Jurkat, Clone E6-1 (cell line): Measurements from ENCODE around the gene DAG1.
"Not testable (repeated sequence)": the region's sequence is repeated elsewhere in the genome, so short reads cannot be mapped to it uniquely, and the experiment has no call there.

Experiments
- DNase-seq: peaks from one replicate; pipeline ENCODE4 v3.0.0-alpha.2; 2011; ENCODE audit warnings: low read depth, low spot score
- H3K4me3 ChIP-seq: 2 replicates; pipeline ENCODE4 v1.5.1; 2011; ENCODE audit warnings: mild to moderate bottlenecking, low read length, control low read depth, moderate library complexity

DAG1 gene

DNA sequence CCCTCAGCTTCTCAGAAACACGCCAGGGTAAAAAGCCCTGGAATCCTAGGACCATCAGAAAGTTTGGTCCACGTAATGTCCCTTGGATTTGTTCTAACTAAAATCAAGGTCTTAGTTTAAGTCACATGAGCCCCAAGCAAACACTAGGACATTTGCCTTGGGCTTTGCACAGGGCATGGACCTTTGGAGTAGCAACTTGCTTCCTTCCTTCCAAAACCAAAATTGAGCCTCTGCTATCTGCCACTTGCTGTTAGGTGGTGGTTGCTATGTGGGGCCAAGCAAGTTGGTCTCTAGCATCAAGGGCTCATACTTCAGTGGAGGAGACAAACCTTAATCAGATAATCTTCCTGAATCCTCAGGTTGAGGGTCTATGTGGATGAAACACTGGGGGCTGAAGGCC, 4.0 kb upstream of the DAG1 start:
- DNase-seq: no peak
- no peak overlapping the region for H3K4me3 ChIP-seq

GRCh38 chr3:49469037-49469935, 781 bp upstream of the DAG1 start:
- no peak for DNase-seq
- H3K4me3 ChIP-seq: peak overlapping the region; percentile 76

DNA sequence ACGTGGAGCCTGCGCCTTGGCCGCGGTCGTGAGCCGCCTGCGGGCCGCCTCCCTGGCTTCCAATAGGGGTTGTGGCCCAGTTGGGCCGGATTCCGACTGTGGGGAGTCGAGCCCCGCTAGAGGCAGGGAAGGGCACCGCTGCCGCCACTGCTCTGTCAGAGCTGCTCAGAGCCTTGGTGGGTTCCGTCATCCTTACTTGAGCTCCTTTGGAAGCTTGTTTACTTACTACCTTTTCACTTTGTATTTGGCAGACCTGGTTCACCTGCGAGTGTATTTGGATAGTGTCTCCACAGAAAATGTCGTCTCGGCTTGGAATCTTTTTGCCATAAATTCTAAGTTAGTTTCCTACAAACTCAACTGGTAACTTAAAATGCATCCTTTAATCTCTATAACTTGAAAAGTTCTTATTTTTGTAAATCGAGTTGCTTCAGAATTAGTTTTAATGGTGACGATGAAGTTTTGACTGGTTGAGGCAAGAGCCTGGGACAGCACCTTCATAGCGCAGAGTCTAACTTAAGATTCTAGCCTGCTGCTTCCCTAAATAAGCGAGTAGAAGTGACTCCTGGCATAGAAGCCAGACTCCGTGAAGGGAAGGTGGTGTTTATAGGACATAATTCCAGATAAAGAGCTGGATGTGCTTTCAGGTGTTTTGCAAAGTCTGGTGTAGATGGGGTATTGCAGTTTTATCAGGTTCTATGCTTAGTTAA, 800 bp downstream of the DAG1 start:
- peak overlapping the region; percentile 87 for H3K4me3 ChIP-seq
- no peak for DNase-seq

DNA sequence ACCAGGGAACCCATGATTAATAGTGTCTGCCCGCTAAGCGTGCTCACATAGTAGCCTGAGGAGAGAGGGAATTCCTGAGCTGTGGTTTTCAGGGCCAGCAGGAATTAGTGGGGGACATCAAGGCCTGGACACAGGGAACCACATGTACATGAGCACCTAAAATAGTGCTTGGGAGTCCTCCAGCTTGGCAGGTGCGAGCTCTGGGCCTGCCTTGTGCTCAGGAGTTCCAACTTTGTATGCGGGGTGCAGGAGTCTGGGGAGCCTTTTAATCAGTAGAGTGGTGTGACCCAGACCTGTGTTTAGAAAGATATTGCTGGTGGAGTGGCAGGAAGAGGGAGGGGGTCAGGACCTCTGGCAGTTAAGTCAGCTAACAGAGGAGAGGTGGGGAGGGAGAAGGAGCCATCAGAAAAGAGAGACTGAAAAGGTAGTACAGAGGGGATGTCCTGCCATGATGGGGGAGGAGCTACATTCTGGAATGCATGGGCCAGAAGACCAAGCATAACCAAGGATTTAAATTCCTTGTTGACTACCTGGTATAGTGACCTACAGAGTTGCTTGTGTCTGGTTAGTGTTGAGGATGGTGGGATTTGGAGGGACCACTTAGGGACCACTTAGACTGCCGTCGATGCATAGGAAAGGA, 1.9 kb downstream of the DAG1 start:
- no peak overlapping the region for H3K4me3 ChIP-seq

GRCh38 chr3:49476563-49476962, 6.5 kb downstream of the DAG1 start:
- H3K4me3 ChIP-seq: no peak overlapping the region
- peak; percentile 18 for DNase-seq

More for the DNA sequence above, 1.9 kb downstream of the DAG1 start:
- no peak for DNase-seq

GRCh38 chr3:49482766-49483165, 12.7 kb downstream of the DAG1 start:
- DNase-seq: no peak
- H3K4me3 ChIP-seq: no peak overlapping the region

DNA sequence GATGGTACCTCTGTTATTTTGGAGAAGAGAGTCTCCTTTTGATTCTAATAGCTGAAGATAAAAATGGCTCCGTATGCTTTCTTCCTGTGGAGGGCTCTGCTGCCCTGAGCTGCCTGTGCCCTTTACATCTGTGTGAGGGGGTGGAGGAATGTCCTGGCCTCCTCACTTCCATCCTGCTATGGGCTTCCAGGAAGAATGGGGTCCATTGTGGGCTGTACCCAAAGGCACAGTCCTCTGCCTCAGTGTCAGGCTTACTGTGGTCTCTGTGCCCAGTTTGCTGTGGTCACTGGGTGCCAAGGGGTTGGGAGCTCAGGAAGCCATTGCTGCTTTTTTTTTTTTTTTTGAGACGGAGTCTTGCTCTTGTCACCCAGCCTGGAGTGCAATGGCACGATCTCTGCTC, 14.4 kb downstream of the DAG1 start:
- no peak overlapping the region for H3K4me3 ChIP-seq
- no peak for DNase-seq

DNA sequence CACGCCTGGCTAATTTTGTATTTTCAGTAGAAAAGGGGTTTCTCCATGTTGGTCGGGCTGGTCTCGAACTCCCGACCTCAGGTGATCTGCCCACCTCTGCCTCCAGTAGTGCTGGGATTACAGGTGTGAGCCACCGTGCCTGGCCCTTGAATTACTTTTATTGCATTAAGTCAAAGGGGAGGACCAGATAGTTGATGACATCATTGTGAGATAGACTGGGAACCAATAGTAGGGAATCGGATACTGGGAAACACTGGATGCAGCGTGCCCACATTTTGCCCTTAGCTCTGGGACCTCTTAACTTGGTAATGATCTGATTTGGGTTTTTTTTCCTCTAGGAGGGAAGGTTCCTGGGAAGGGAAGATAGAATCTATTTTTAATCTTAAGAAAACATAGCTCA, 19.2 kb downstream of the DAG1 start:
- no peak for DNase-seq

GRCh38 chr3:49492969-49493368, 22.9 kb downstream of the DAG1 start:
- no peak overlapping the region for H3K4me3 ChIP-seq
- no peak for DNase-seq

More for the DNA sequence above, 19.2 kb downstream of the DAG1 start:
- no peak overlapping the region for H3K4me3 ChIP-seq

- no peak overlapping the region for H3K4me3 ChIP-seq
- DNase-seq: no peak
Measured at GRCh38 chr3:49493901-49494300, 23.8 kb downstream of the DAG1 start.

DNA sequence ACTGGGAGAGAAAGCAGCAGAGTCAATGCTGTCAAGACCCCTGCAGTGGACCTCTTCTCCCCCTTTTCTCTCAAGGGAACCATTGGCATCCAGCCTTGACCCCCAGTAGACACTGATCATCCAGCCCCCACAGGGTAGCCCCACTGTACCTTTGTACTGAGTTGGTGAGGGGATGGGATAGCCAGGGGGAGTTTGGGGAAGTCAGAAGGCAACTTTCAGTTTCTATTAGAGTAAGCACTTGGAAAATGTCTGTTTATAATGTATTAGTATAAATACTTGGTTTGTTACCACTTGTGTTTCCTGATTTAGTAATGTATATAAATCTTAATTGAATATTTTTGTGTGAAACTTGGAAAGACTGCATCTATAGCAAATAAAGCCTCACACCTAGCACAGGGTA, 25.0 kb downstream of the DAG1 start:
- DNase-seq: no peak
- no peak overlapping the region for H3K4me3 ChIP-seq

- not testable (repeated sequence) for H3K4me3 ChIP-seq, DNase-seq
Measured at GRCh38 chr3:49496845-49497244, 26.8 kb downstream of the DAG1 start.

GRCh38 chr3:49497606-49498005, 27.5 kb downstream of the DAG1 start:
- DNase-seq: no peak
- no peak overlapping the region for H3K4me3 ChIP-seq

DNA sequence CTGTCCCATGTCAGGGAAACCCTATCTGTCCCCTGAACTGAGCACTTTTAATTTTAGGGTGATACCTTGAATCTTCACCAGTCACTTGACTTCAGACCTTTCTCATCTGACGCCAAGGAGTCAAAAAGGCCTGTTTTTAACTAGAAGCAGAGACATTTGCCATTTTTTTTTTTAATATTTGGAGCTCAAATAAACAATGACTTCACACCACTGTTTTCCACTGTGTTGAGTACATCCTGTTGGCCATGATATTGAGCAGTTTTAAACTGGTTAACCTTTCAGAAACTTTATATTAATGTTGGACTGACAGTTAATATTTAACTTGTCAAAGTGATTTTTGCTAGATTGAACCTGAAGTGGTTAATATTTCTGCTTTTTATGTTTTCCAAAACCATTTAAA, 28.2 kb downstream of the DAG1 start:
- no peak overlapping the region for H3K4me3 ChIP-seq
- no peak for DNase-seq

DNA sequence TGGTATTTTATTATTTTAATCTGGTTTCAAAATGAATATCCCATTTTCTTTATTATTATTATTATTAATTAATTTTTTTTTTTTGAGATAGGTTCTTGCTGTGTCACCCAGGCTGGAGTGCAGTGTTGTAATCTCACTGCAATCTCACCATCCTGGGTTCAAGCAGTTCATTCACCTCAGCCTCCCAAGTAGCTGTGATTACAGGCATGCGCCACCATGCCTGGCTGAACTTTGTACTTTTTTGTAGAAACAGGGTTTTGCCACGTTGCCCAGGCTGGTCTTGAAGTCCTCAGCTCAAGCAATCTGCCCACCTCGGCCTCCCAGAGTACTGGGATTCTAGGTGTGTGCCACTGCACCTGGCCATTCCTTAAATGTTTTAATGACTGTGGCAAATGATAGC, 28.6 kb downstream of the DAG1 start:
- H3K4me3 ChIP-seq: no peak overlapping the region
- DNase-seq: no peak

DNA sequence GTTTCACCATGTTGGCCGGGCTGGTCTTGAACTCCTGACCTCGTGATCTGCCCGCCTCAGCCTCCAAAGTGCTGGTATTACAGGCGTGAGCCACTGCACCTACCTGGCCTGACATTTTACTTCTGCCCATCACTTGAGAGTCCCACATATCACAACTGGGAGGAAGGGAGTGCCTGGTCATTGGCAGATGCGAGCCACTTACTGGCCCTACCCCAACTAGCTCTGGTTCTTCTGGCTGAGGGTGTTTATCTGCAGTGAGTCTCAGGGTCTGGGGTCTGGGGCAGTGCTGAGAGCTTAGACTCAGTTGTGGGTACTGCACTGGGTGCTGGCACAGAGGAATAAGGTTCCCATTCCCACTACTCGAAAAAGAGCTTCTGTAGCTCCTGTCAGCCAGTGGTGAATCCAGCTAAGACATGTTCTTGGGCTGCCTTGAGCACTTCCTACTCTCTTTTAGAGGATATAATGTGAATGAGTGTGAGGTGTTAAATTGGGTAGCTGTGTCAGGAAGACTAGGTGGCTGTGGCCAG, 30.2 kb downstream of the DAG1 start:
- no peak overlapping the region for H3K4me3 ChIP-seq
- no peak for DNase-seq

- H3K4me3 ChIP-seq: no peak overlapping the region
Measured at GRCh38 chr3:49500732-49501609, 30.9 kb downstream of the DAG1 start.

GRCh38 chr3:49501842-49502241, 31.8 kb downstream of the DAG1 start:
- no peak for DNase-seq
- H3K4me3 ChIP-seq: no peak overlapping the region

More at GRCh38 chr3:49500732-49501609, 30.9 kb downstream of the DAG1 start:
- DNase-seq: no peak

- no peak for DNase-seq
- no peak overlapping the region for H3K4me3 ChIP-seq
Measured at GRCh38 chr3:49506906-49507305, 36.8 kb downstream of the DAG1 start.
